ENCODE results near the gene AHCYL1. TPM values are rescaled to one million over a fixed set of nuclear protein-coding genes. Genes with fewer than 3 reads are reported as not detected.

AHCYL1 gene
- total and polyA plus RNA-seq, 2 donors (not counting 3 experiments of a cell fraction or from before 2014, with no cell fraction given) = 49.2 to 74.2 TPM

- H3K27ac ChIP-seq (ENCODE audit: insufficient read depth, low read depth, low read length) = no peak overlapping the region
- H4K20me1 ChIP-seq (replicated peaks; ENCODE audit: control insufficient read depth, extremely low read depth, insufficient read depth, low read length) = no peaks in the 10 kb centered on the region
- TF ChIP-seq POLR2AphosphoS5 (IDR thresholded peaks at IDR 0.05; ENCODE audit: insufficient read depth, low read depth, low read length) (no peak), FOS (IDR thresholded peaks at IDR 0.05; ENCODE audit: borderline replicate concordance, insufficient read depth, low read length) (no peak), GATA2 (IDR thresholded peaks at IDR 0.05; ENCODE audit: insufficient read depth, insufficient read length, low read depth, low read length) (no peak), CTCF (IDR thresholded peaks at IDR 0.05; ENCODE audit: extremely low read depth in 1 of 2, insufficient read depth in 1 of 2, low read depth in 1 of 2, low read length in 2 of 2) (no peak), MAX (IDR thresholded peaks at IDR 0.05; ENCODE audit: insufficient read depth, insufficient read length) (no peak), JUN (IDR thresholded peaks at IDR 0.05; ENCODE audit: borderline replicate concordance, insufficient read depth, insufficient read length, low read depth) (no peak), POLR2A (IDR thresholded peaks at IDR 0.05; ENCODE audit: low read depth, low read length) (no peak), MYC (IDR thresholded peaks at IDR 0.05; ENCODE audit: low read depth, low read length) (no peak), EZH2 (IDR thresholded peaks at IDR 0.05; ENCODE audit: borderline replicate concordance, low read depth, low read length, severe bottlenecking) (no peak)
- DNase-seq (ENCODE audit: low read depth, low spot score) (no peak), FAIRE-seq (no peak)
- BruUV-seq (replicated peaks) = no TSS peak
- H3K4me1 ChIP-seq (ENCODE audit: control insufficient read depth, extremely low read depth, insufficient read depth, low read length) = peaks cover 17% of the 10 kb centered on the region
- intact Hi-C loops (cut with micrococcal nuclease) = no loop called here
- H3K9ac ChIP-seq (replicated peaks; ENCODE audit: extremely low read depth, insufficient read depth, low read length) = no peak overlapping the region
- no peaks in the 10 kb centered on the region for H3K9me1 ChIP-seq (replicated peaks; ENCODE audit: control insufficient read depth, extremely low read depth, insufficient read depth, low read length)
- no peaks in the 10 kb centered on the region for H3K27me3 ChIP-seq (ENCODE audit: control insufficient read depth in 2 of 2, insufficient read depth in 2 of 2, low read length in 2 of 2)
- ChIA-PET CTCF (interaction anchor here (1.0 to 5.7 kb wide), 5 partner anchors 19 to 442 kb away, joined by 3 to 54 read pairs (median 3); no protein-coding TSS in a partner anchor), POLR2A (no interaction called here)
- dilution Hi-C loops (cut with MboI; ENCODE audit: extremely low pct_ligation_motif_present, low sequenced_read_pairs) = no loop called here
- no peak overlapping the region for H3K4me3 ChIP-seq (replicated peaks in 1 of 3; ENCODE audit: insufficient read depth in 1 of 3, low read depth in 1 of 3, low read length in 3 of 3)
- peaks cover 71% of the 10 kb centered on the region for H3K79me2 ChIP-seq (ENCODE audit: control insufficient read depth, insufficient read depth, low read length)
- no peak overlapping the region for H2AFZ ChIP-seq (ENCODE audit: low read depth, low read length)
- no peaks in the 10 kb centered on the region for H3K9me3 ChIP-seq (replicated peaks; ENCODE audit: control insufficient read depth, insufficient read depth, low read length)
- peaks cover 0 to 2% of the 10 kb centered on the region in 2 experiments for H3K36me3 ChIP-seq (ENCODE audit: control insufficient read depth in 2 of 2, extremely low read depth in 1 of 2, insufficient read depth in 2 of 2, low read length in 2 of 2)
- H3K4me2 ChIP-seq (ENCODE audit: insufficient read depth, low read length) = no peak overlapping the region
These were observed 3.9 kb downstream of the AHCYL1 start for GRCh38 chr1:109988349-109988914.
